Fibroblast of gingiva (primary cell): ENCODE results near the gene PLBD2.
A peak's percentile ranks its signal among the peaks of the same experiment; 100 is the strongest.
"Not testable (repeated sequence)": the region's sequence is repeated elsewhere in the genome, so short reads cannot be mapped to it uniquely, and the experiment has no call there.

Source experiments
- DNase-seq: peaks from one replicate; pipeline ENCODE4 v3.0.0-alpha.2; 2011; ENCODE audit warnings: low read depth

The PLBD2 gene

GRCh38 chr12:113333877-113334785 lies 24.3 kb upstream of the PLBD2 start:
- no peak for DNase-seq

DNA sequence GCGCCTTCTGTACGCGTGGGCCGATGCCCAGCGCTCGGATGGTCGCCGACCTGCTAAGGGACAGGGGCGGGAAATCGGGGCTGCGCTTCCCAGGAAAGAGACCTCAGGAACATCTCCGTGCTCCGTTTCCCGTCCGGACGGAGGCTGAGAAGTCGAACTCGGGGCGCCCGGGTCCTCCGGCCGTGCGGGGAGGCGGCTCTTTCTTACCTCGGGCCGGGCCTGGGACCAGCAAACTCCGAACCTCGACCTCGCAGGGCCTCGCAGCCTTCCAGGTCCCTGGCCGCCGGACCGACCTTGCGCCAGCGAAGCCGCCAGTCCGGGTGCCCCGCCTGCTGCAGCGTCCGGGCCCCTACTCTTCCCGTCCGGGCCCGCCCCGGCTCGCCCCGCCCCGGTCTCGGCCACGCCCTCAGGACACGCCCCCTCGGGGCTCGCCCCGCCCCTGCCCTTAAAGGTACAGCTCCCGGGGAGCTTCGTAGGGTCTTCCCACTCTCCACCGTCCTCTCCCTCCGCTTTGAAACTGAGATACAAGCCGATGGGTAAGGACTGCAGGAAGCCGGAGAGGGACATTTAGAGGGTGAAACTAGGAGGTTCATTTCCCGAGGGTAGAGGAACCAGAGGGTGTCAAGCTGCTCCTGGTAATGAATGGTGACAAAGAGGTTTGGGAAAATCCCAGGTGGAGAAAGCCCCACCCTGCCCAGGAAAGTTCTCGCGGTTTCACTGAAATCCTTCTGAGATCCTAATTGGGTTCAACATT lies 23.4 kb upstream of the PLBD2 start, which contains the start of gene SLC8B1:
SLC8B1 (minus strand) TSS at position 324 of the 754 bp plus-strand sequence. CDS start 2,231 bp downstream, outside the sequence.
- DNase-seq, result peak; percentile 81

- no peak for DNase-seq
Measured at GRCh38 chr12:113339540-113339939, 18.8 kb upstream of the PLBD2 start.

DNA sequence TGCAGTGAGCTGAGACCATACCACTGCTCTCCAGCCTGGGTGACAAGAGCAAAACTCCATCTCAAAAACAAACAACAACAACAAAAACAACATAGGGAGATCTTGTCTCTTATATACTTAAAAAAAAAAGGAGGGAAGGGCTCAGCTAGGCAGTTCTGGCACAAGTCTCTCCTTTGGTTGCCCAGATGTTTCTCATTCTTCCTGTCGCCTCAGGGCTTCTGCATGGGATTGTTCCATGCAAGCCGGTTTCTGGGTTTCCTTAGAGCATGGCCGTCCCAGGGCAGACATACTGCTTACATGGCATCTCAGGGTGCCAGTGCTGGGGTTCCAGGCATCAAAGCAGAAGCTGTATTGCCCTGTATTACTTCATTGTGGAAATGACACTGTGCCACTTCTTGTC lies 18.3 kb upstream of the PLBD2 start:
- DNase-seq, result peak; percentile 35

GRCh38 chr12:113341535-113341934 lies 16.9 kb upstream of the PLBD2 start:
- DNase-seq, result no peak

DNA sequence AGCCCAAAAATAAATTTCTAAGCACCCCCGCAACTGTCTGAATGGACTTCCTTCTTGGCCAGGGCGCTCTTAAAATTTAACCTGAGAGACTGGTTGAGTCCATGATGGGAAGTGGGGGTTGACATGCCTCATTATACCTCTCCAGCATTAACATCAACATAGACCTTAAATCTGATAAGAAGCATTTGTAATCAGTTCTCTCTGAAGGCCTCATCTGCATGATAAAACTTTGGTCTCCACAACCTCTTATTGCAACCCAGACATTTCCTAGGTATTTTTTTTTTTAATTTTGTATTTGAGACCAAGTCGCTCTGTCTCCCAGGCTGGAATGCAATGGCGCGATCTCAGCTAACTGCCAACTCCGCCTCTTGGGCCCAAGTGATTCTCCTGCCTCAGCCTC lies 13.1 kb upstream of the PLBD2 start:
- DNase-seq, result no peak

GRCh38 chr12:113346353-113346752 lies 12.0 kb upstream of the PLBD2 start:
- no peak for DNase-seq

DNA sequence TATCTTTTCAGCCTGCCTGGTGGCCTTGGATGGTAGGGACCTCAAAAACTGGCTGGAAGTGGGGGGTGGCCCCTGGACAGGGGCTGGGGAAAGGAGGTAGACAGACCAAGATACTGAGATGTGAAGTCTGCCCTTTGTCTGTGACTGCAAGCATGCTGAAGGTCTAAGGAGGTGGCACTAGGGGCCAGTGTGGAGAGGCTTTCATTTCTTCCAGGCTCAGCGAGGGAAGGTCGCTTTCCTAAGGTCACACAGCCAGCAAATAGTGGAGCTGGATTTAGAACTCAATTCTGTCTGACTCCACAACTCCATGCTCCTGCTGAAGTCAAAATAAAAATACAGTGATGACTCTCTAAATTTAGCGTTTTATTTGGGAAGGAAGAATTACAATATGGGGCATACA lies 11.3 kb upstream of the PLBD2 start:
- no peak for DNase-seq

- no peak for DNase-seq
Measured at GRCh38 chr12:113347892-113348291, 10.5 kb upstream of the PLBD2 start.

- DNase-seq, result no peak
Measured at GRCh38 chr12:113348849-113349536, 9.4 kb upstream of the PLBD2 start.

GRCh38 chr12:113351089-113351488 lies 7.3 kb upstream of the PLBD2 start:
- no peak for DNase-seq

DNA sequence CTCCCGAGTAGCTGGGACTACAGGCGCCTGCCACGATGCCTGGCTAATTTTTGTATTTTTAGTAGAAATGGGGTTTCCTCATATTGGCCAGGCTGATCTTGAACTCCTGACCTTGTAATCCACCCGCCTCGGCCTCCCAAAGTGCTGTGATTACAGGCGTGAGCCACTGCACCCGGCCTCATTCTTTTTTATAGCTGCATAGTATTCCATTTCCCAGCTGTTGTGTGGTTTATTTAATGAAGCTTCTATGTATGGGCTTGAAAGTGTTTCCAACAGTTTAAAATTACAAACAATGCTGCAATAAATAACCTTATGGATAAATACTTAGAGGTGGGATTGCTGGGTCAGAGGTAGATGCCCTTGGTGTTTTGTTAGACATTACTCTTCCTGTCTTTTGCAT lies 4.2 kb upstream of the PLBD2 start:
- DNase-seq, result not testable (repeated sequence)

DNA sequence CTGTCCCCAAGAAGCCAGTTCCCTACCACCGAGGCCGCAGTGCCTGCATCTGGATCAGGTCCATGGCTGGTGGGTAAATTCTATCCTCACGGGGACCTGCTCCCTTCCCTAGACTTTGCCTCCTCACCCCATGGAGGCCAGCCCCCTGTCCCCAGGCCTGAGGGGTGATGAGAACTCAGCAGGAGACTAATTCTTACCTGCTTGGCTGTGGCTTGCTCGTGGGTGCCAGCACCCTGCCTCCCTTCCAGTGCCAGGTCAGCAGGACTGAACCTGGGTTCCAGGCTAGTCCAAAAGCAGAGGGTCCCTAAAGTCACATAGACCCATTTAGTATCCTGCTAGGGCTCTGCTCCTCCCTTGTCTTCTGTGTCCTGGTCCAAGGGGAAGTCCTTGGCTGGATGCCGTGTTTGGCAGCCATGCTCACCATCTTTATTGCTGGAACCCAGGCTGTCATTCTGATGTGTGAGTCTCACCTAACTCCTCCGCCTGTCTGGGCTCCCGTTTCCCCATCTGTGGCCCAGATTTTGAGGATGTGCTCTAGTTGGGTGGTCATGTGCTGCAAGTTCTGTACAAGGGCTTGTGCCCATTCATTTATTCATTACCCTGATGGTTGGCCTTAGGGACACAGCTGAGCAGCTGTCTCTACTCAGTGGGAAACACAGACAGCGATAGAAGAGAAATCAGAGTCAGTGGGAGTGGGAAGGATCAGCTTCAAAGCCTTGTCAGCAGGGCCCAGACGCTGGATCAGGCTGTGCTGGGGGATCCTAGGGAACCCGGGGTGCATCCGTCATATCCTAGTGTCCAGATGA lies 949 bp downstream of the PLBD2 start:
- peak; percentile 44 for DNase-seq

GRCh38 chr12:113359939-113360748 lies 1.8 kb downstream of the PLBD2 start:
- DNase-seq, result peak; percentile 30

DNA sequence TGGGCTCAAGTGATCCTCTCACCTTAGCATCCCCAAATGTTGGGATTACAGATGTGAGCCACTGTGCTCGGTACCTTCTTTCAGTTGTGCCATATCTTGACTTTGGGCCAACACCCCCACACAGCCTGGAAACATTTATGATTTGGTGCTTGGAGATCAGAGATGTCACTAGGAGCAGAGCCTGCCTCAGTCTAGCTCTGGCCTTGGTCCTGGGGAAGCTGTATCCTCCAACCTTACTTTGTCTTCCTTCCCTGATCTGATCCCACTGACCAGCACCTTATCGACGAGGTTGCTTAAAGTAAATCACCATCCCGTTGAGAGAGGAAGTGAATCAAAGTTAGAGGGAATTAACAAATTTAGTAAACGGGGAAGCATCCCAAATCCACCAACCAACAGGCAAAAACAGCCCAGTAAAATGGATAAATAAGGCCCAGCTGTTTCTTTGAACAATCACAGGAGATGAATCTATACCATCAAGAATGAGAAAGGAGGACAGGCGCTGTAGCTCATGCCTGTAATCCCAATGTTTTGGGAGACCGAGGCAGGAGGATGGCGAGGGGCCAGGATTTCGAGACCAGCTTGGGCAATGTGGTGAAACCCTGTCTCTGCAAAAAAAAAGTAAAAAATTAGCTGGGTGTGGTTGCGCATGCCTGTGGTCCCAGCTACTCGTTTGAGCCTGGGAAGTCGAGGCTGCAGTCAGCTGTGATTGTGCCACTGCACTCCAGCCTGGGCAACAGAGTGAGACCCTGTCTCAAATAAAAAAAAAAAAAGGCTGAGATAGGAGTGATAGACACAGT lies 3.4 kb downstream of the PLBD2 start:
- peak; percentile 69 for DNase-seq

GRCh38 chr12:113364698-113365097 lies 6.3 kb downstream of the PLBD2 start:
- DNase-seq, result no peak

DNA sequence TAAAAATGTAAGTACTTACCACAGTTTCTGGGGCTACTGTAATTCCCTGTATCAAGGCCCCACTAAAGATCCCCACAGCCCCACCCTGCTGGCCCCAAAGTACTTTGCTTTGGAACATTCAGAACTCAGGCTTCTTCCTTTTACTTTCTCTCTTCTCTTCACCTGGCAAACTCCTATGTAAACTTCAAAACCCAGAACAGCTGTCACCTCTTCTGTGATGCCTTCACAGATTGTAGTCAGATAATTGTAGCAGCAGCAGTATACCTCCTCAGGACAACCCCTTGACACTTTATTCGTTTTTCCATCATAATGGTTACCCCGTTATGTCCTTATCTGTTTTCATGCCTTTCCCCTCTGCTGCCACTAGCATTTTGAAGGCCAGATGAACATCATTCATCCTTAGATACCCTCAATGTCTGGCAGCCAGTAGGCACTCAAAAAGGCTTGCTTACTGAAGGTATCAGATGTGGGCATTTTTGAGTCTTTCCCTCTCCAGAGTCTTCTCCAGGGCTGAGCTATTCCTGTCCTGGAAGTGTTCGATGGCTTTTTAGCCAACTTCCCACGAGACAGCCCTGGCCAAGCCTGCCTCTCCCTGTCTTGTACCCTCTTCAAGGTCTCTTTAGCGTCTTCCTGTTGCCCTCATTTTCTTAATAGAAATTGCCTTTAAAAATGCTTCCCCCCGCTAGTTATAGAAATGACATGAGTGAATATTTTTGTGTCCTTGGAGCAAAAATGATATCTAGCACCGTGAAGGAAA lies 7.4 kb downstream of the PLBD2 start:
- no peak for DNase-seq

DNA sequence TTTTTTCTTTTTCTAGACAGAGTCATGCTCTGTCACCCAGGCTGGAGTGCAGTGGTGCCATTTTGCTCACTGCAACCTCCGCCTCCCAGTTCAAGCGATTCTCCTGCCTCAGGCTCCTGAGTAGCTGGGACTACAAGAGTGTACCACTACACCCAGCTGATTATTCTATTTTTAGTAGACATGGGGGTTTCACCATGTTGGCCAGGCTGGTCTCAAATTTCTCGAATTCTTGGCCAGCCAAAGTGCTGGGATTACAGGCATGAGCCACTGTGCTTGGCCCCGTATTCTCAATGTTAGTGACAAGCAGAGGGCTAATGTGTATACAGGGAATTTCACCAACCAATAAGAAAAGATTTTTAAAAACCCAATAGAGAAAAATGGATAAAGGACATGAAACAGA lies 8.4 kb downstream of the PLBD2 start:
- peak; percentile 42 for DNase-seq

GRCh38 chr12:113368331-113368730 lies 9.9 kb downstream of the PLBD2 start:
- DNase-seq, result no peak
